Right cardiac atrium (tissue), 5 donors: Measurements from ENCODE around the gene CXCL9. TPM values are rescaled to one million over a fixed set of nuclear protein-coding genes. Genes with fewer than 3 reads are reported as not detected.
"Not testable (repeated sequence)": the region's sequence is repeated elsewhere in the genome, so short reads cannot be mapped to it uniquely, and the experiment has no call there.

Source experiments
- ATAC-seq, 2 donors: fragments of 200-7000 bp; cut with Tn5 transposase; one replicate each; pipeline versions ENCODE4 v1.8.0 to v1.9.1; 2020; ENCODE audit warnings: moderate library complexity in 2 of 2, mild to moderate bottlenecking in 1 of 2
- DNase-seq, 3 donors: peaks; one replicate each; pipeline ENCODE4 v3.0.0-alpha.2; 2020
- H3K27ac ChIP-seq: one replicate; pipeline ENCODE4 v1.5.1; 2013; ENCODE audit warnings: mild to moderate bottlenecking, low read length, control low read depth, moderate library complexity
- H3K27me3 ChIP-seq: one replicate; pipeline ENCODE4 v1.6.1; 2013; ENCODE audit not compliant: control insufficient read depth, insufficient read depth
- H3K4me1 ChIP-seq: one replicate; pipeline ENCODE4 v1.6.1; 2013; ENCODE audit warnings: low read length; ENCODE audit not compliant: control insufficient read depth, insufficient read depth
- H3K4me3 ChIP-seq: one replicate; pipeline ENCODE4 v1.5.1; 2013; ENCODE audit warnings: low read length, control low read depth
- H3K9me3 ChIP-seq: one replicate; pipeline ENCODE4 v1.6.1; 2013; ENCODE audit warnings: low read length; ENCODE audit not compliant: control insufficient read depth
- WGBS: extraction: QIAGEN DNeasy Blood & Tissue Kit; methylation state at CpG from one replicate; pipeline ENCODE4 v1.1.7; 2013; 5-methylcytosine and 5-hydroxymethylcytosine counted together
- intact Hi-C, 4 donors: fragments of 100-400 bp; cut with DNase I; formaldehyde crosslinking; loops; one replicate each; pipeline versions ENCODE4 v1.11.0 to v1.14.0; 2022 to 2023
- polyA plus RNA-seq: library from polyadenylated mRNA; stranded (reverse); fragments of 200-250 nt; gene quantifications from one replicate; pipeline ENCODE4 v1.2.3, GENCODE V29; 2013
- total RNA-seq, 4 donors: library from RNA; stranded (reverse); fragmentation: NEBNext Ultra II Directional; extraction: Animal tissue kit (Norgen Biotek cat#: 25700); gene quantifications; one replicate each; pipeline ENCODE4 v1.2.1, GENCODE V29; 2021
- donor health status: healthy with polysubstance abuse.
- donor health status: DM: no; HTN: yes; CAD: no.
- donor health status: DM: no; HTN: no; CAD: no.
- donor health status: DM: no; HTN: yes; CAD: no; lungs with severe emphysema.
- donor health status: DM: yes; HTN: yes; CAD: no.

Gene CXCL9
- total and polyA plus RNA-seq, 5 donors = 0.16 to 0.80 (median 0.26) TPM

DNA sequence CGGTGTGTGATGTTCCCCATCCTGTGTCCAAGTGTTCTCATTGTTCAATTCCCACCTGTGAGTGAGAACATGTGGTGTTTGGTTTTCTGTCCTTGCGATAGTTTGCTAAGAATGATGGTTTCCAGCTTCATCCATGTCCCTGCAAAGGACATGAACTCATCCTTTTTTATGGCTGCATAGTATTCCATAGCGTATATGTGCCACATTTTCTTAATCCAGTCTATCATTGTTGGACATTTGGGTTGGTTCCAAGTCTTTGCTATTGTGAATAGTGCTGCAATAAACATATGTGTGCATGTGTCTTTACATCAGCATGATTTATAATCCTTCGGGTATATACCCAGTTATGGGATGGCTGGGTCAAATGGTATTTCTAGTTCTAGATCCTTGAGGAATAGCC, 45.2 kb downstream of the CXCL9 start:
- intact Hi-C loops, DNase-seq, H3K9me3 ChIP-seq, H3K4me3 ChIP-seq, ATAC-seq, H3K27ac ChIP-seq, H3K4me1 ChIP-seq, H3K27me3 ChIP-seq: not testable (repeated sequence)
- 89% methylated on average over 3 of the region's 4 CpGs for WGBS

DNA sequence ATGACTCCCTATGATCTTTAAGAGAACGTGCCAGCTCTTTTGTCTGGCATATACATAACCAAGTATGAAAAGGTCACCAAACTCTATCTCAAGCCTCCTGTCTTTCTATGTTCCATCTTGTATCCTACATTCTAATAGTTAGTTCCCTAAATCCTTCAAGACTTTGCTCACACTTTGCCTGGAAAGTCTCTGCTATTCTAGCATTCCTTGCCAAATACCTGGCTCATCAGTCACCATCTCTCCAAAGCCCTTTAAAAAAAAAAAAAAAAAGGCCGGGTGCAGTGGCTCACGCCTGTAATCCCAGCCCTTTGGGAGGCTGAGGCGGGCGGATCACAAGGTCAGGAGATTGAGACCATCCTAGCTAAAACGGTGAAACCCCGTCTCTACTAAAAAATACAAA, 48.8 kb downstream of the CXCL9 start:
- intact Hi-C loops = loop anchor here in 1 of 4 donors (10.0 kb wide), 1 partner anchor 154 kb away; no protein-coding TSS in a partner anchor
- not testable (repeated sequence) for ATAC-seq

DNA sequence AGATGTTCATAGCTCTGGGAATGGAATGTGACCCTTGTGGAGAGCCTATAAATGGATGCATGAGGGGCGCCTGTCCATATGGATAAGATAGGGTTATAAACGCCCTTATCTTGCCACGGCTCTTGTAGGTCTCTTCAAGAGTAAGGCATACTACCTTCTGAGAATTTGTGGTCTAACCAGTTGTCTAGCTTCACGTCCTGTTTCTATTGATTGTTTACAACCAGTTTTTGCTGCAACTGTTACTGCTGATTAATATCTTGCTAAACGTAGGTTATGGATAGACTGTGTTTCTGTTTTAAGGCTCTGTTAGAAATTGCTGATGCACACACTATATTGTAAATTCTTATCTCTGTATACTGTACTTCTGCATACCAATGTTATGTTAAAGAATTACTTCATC, 52.5 kb downstream of the CXCL9 start:
- not testable (repeated sequence) for ATAC-seq, H3K27me3 ChIP-seq, H3K4me1 ChIP-seq, DNase-seq, H3K9me3 ChIP-seq, H3K4me3 ChIP-seq, H3K27ac ChIP-seq
- WGBS = 68% methylated on average over 5 of the region's 5 CpGs
- intact Hi-C loops = loop anchor here in 1 of 4 donors (10.0 kb wide), 1 partner anchor 150 kb away; no protein-coding TSS in a partner anchor

More for the DNA sequence above, 48.8 kb downstream of the CXCL9 start:
- WGBS = 93% methylated on average over 5 of the region's 7 CpGs
- not testable (repeated sequence) for H3K4me1 ChIP-seq, H3K27ac ChIP-seq, DNase-seq, H3K4me3 ChIP-seq, H3K27me3 ChIP-seq, H3K9me3 ChIP-seq

DNA sequence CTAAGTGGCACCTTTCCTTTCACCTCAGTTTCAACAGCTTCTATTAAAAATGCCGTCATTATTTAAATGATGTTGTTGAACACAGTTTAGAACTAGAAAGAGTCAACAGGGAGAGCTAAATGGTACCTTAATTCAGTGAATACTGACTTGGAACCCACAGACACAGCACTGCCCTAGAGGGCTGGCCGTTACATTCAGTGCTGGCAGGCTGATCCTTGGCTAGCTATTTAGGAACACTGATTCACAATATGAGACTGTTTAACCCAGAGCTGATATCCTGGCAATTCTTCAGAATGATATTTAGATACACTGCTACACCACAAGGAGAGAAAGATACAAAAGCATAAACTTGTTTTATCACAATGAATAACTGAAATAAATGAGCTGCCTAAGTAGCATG, 53.8 kb downstream of the CXCL9 start:
- Histone ChIP-seq H3K9me3 (no peaks in the 10 kb centered on the region), H3K27ac (no peak overlapping the region), H3K4me1 (no peaks in the 10 kb centered on the region), H3K27me3 (no peaks in the 10 kb centered on the region), H3K4me3 (no peak overlapping the region)
- DNase-seq (no peak), ATAC-seq (no peak)
- intact Hi-C loops = loop anchor here in 1 of 4 donors (10.0 kb wide), 1 partner anchor 149 kb away; no protein-coding TSS in a partner anchor
- 66% methylated on average over 2 of the region's 2 CpGs for WGBS

Other genes with a start within 250 kb of the CXCL9 start
- gene PPEF2, start 105.1 kb downstream of the CXCL9 start, total RNA-seq = not detected
- gene PPEF2, start 105.1 kb downstream of the CXCL9 start, polyA plus RNA-seq = not detected
- 10 to 100 TPM; 15.3 to 18.4 (median 16.4) TPM for gene NAAA, start 66.5 kb downstream of the CXCL9 start, total RNA-seq
- gene NAAA, start 66.5 kb downstream of the CXCL9 start, polyA plus RNA-seq = 12.7 TPM
- 10 to 100 TPM; 24.0 to 29.6 (median 25.7) TPM for gene SDAD1, start 16.6 kb downstream of the CXCL9 start, total RNA-seq
- 11.7 TPM for gene SDAD1, start 16.6 kb downstream of the CXCL9 start, polyA plus RNA-seq
- under 1 TPM in 2 of 4 donors, not detected in 2; 0.32 to 0.46 TPM for gene CXCL10, start 16.0 kb upstream of the CXCL9 start, total RNA-seq
- gene CXCL10, start 16.0 kb upstream of the CXCL9 start, polyA plus RNA-seq = 0.18 TPM
- under 1 TPM in 1 of 4 donors, not detected in 3; 0.20 TPM for gene CXCL11, start 28.6 kb upstream of the CXCL9 start, total RNA-seq
- gene CXCL11, start 28.6 kb upstream of the CXCL9 start, polyA plus RNA-seq = 0.07 TPM
- 100 to 1,000 TPM in 2 of 4 donors, 10 to 100 TPM in 2; 72.7 to 311 (median 112) TPM for gene ART3, start 67.2 kb upstream of the CXCL9 start, total RNA-seq
- gene ART3, start 67.2 kb upstream of the CXCL9 start, polyA plus RNA-seq = 149 TPM
- 10 to 100 TPM; 22.9 to 24.9 (median 23.5) TPM for gene NUP54, start 140.9 kb upstream of the CXCL9 start, total RNA-seq
- 11.7 TPM for gene NUP54, start 140.9 kb upstream of the CXCL9 start, polyA plus RNA-seq
- gene SCARB2, start 206.3 kb upstream of the CXCL9 start, total RNA-seq = 100 to 1,000 TPM; 102 to 139 (median 105) TPM
- 78.2 TPM for gene SCARB2, start 206.3 kb upstream of the CXCL9 start, polyA plus RNA-seq
- 1 to 10 TPM; 2.6 to 3.3 (median 2.9) TPM for gene FAM47E, start 244.2 kb upstream of the CXCL9 start, total RNA-seq
- 4.5 TPM for gene FAM47E, start 244.2 kb upstream of the CXCL9 start, polyA plus RNA-seq